ENCODE measurements around the gene PLD5.
"Not testable (repeated sequence)": the region's sequence is repeated elsewhere in the genome, so short reads cannot be mapped to it uniquely, and the experiment has no call there.

The PLD5 gene

DNA sequence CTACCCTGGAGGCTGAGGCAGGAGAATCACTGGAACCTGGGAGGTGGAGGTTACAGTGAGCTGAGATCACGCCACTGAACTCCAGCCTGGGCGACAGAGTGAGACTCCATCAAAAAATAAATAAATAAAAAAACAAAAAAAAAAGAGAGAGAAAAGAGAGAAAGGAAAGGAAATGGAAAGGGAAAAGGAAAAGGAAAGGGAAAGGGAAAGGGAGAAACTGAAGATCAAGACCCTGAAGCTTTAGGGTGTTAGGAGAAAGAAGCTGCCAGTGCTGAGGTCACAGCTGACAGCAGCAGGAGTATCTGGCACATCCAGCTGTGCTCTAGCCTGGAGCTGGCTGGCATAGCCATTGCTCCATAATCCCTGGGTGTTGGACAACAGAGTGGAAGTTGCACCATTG lies 257.5 kb downstream of the PLD5 start:
- H3K4me1 ChIP-seq (ENCODE audit: insufficient read depth, low read length); H3K9ac ChIP-seq (ENCODE audit: low read depth, low read length); H3K9me3 ChIP-seq (ENCODE audit: insufficient read depth, low read depth, low read length); H3K27ac ChIP-seq (ENCODE audit: low read depth, low read length); H3K4me3 ChIP-seq (ENCODE audit: low read length); H3K36me3 ChIP-seq (ENCODE audit: insufficient read depth, low read length); H3K27me3 ChIP-seq (ENCODE audit: insufficient read depth, low read length): not testable (repeated sequence)
- no CpG with 5 or more reads among the region's 2 CpGs for WGBS

DNA sequence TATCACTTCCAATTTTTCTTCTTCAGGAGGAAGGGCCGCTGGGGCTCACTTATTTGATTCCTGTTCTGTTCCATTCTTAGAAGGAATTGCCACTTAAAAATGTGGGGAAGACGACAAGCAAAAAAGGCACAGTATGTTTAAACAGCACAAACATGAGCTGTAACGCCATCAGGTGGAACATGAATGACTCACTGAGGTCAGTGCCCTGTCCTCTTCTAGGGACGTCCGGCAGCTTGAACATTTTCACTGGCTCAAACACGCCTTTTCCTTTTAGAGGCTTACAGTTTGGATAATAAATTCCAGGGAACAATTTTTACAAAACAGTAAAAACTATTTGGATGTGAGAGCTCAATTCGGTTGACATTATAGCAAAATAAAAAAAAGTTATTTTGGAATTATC lies 260.1 kb downstream of the PLD5 start:
- H3K36me3 ChIP-seq (ENCODE audit: insufficient read depth, low read length); H3K4me3 ChIP-seq (ENCODE audit: low read length); H3K9ac ChIP-seq (ENCODE audit: low read depth, low read length); H3K27ac ChIP-seq (ENCODE audit: low read depth, low read length); H3K9me3 ChIP-seq (ENCODE audit: insufficient read depth, low read depth, low read length); H3K4me1 ChIP-seq (ENCODE audit: insufficient read depth, low read length); H3K27me3 ChIP-seq (ENCODE audit: insufficient read depth, low read length): not testable (repeated sequence)
- WGBS = 88% methylated on average over 4 of the region's 7 CpGs

DNA sequence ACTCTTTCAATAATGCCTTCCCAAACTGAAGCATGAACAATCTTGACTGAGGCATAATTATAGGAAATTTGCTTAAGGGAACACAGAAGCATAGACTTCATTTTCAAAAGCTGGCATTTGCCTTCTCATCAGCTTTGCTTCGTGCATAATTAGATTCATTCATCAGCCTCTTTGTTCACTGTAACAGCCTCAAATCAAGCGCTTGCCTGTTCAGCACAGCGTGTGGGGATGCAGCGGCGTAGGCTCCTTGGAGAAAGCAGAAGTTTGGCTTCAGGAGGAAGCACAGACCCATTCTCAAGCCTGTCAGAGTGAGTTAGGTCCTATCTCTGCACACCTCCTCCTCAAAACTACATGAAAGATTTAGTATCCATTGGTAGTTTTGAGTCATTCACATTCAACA lies 279.2 kb downstream of the PLD5 start:
- peaks cover 18% of the 10 kb centered on the region for H3K4me1 ChIP-seq (ENCODE audit: insufficient read depth, low read length)
- H3K27ac ChIP-seq (ENCODE audit: low read depth, low read length) = no peak overlapping the region
- no peak overlapping the region for H3K9ac ChIP-seq (ENCODE audit: low read depth, low read length)
- no peak overlapping the region for H3K4me3 ChIP-seq (ENCODE audit: low read length)
- H3K9me3 ChIP-seq (ENCODE audit: insufficient read depth, low read depth, low read length) = no peaks in the 10 kb centered on the region
- 36% methylated on average over 5 of the region's 5 CpGs for WGBS
- no peaks in the 10 kb centered on the region for H3K36me3 ChIP-seq (ENCODE audit: insufficient read depth, low read length)
- no peaks in the 10 kb centered on the region for H3K27me3 ChIP-seq (ENCODE audit: insufficient read depth, low read length)

DNA sequence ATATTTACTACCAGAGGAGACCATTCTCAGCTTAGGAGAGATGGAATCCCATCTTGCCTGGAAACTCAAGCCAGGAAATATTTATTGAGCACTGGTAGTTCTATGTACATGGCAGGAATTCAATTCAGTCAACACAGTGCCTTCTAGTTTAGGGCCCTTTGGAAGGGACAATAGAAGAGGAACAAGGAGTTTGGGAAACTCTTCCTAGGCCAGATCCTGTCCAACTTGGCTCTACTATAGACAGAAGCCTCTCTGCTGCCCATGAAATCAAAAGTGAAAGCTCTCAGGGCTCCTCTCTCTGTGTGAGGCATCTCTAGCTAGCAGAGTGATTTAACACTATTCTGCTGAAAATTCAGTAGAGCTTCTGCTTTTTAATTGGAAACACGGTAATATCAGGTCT lies 281.0 kb downstream of the PLD5 start:
- WGBS = 100% methylated on average over 1 of the region's 1 CpG
- no peaks in the 10 kb centered on the region for H3K36me3 ChIP-seq (ENCODE audit: insufficient read depth, low read length)
- H3K9me3 ChIP-seq (ENCODE audit: insufficient read depth, low read depth, low read length) = no peaks in the 10 kb centered on the region
- H3K27me3 ChIP-seq (ENCODE audit: insufficient read depth, low read length) = no peaks in the 10 kb centered on the region
- H3K27ac ChIP-seq (ENCODE audit: low read depth, low read length) = no peak overlapping the region
- no peak overlapping the region for H3K4me3 ChIP-seq (ENCODE audit: low read length)
- no peak overlapping the region for H3K9ac ChIP-seq (ENCODE audit: low read depth, low read length)
- peaks cover 18% of the 10 kb centered on the region for H3K4me1 ChIP-seq (ENCODE audit: insufficient read depth, low read length)

DNA sequence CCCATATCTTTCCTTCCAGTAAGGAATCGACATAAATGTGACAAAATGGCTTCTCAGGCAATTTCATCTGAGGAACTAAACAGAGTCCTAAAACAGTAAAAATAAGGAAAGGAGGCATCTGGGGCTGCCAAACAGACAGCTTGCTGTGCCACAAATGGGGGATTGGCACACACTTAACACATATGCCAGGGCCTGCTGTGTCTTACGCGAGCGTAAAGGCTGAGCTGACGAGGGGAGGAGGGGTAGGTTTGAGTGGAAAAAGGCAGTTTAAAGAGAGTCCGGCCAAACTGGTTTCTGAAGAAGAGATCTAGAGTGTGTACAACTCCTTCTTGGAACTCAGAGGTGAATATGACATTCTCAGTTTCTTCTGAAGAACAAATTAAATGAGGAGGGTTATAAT lies 281.5 kb downstream of the PLD5 start:
- Histone ChIP-seq H3K4me3 (ENCODE audit: low read length) (no peak overlapping the region), H3K36me3 (ENCODE audit: insufficient read depth, low read length) (no peaks in the 10 kb centered on the region), H3K9ac (ENCODE audit: low read depth, low read length) (no peak overlapping the region), H3K27ac (ENCODE audit: low read depth, low read length) (no peak overlapping the region), H3K4me1 (ENCODE audit: insufficient read depth, low read length) (peaks cover 18% of the 10 kb centered on the region), H3K27me3 (ENCODE audit: insufficient read depth, low read length) (no peaks in the 10 kb centered on the region), H3K9me3 (ENCODE audit: insufficient read depth, low read depth, low read length) (no peaks in the 10 kb centered on the region)
- 86% methylated on average over 6 of the region's 6 CpGs for WGBS

DNA sequence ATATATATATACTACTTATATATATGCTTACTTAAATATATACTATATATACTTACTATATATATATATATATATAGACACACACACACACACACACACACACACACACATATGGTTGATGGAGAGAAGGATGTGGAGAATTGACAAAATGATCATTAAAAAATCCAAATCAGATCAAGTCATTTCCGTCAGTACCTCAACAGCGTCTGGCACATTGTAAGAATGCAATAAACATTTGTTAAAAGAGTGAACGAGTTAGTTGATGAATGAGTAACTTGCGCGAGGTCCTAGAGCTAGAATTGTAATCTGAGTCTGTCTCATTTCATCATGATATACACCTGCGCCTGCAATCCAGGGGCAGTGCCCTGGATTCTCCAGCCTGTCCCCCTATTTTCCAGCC lies 282.6 kb downstream of the PLD5 start:
- H3K9me3 ChIP-seq (ENCODE audit: insufficient read depth, low read depth, low read length) = no peaks in the 10 kb centered on the region
- no peak overlapping the region for H3K9ac ChIP-seq (ENCODE audit: low read depth, low read length)
- 96% methylated on average over 6 of the region's 6 CpGs for WGBS
- no peak overlapping the region for H3K4me3 ChIP-seq (ENCODE audit: low read length)
- no peak overlapping the region for H3K27ac ChIP-seq (ENCODE audit: low read depth, low read length)
- H3K4me1 ChIP-seq (ENCODE audit: insufficient read depth, low read length) = peaks cover 18% of the 10 kb centered on the region
- no peaks in the 10 kb centered on the region for H3K27me3 ChIP-seq (ENCODE audit: insufficient read depth, low read length)
- H3K36me3 ChIP-seq (ENCODE audit: insufficient read depth, low read length) = no peaks in the 10 kb centered on the region

DNA sequence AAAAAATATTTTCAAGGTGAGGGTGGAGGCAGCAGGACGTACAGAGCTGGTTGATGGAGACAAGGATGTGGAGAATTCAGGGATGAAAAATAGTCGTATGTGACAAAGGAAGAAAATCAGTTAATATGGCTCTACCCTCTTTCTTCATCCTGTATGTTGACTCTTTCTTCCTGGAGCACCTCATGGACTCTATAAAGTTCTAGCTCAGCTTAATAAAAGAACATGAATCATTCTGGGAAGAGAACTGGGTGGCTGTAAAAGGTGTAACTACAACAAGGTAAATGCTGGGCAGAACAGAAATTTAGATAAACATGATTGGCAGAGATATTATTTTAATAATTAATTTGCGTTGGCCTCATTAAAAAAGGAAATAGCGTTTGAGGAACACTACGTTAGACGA lies 283.8 kb downstream of the PLD5 start:
- H3K9ac ChIP-seq (ENCODE audit: low read depth, low read length) = no peak overlapping the region
- peaks cover 16% of the 10 kb centered on the region for H3K4me1 ChIP-seq (ENCODE audit: insufficient read depth, low read length)
- no peak overlapping the region for H3K4me3 ChIP-seq (ENCODE audit: low read length)
- H3K9me3 ChIP-seq (ENCODE audit: insufficient read depth, low read depth, low read length) = no peaks in the 10 kb centered on the region
- no peak overlapping the region for H3K27ac ChIP-seq (ENCODE audit: low read depth, low read length)
- H3K36me3 ChIP-seq (ENCODE audit: insufficient read depth, low read length) = no peaks in the 10 kb centered on the region
- no peaks in the 10 kb centered on the region for H3K27me3 ChIP-seq (ENCODE audit: insufficient read depth, low read length)
- WGBS = 93% methylated on average over 6 of the region's 6 CpGs

DNA sequence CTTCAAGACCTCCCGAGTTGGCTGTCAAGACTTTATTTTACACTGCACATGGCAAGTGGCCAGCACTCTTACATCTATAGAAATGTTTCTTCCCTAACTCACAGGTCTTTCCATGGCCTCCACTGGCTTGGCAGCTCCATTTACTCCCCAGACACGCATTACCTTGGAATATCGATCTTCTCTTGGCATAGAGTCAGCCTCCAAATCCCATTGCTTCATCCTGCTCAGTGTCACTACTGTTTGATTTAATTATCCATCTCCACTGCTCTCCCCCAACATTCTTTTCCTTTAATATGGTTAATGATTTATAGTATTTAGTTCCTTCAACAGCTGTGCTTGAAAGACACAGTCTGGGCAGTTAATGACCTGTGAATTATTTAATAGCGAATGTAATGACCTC lies 284.4 kb downstream of the PLD5 start:
- no peaks in the 10 kb centered on the region for H3K9me3 ChIP-seq (ENCODE audit: insufficient read depth, low read depth, low read length)
- 95% methylated on average over 4 of the region's 4 CpGs for WGBS
- H3K27me3 ChIP-seq (ENCODE audit: insufficient read depth, low read length) = no peaks in the 10 kb centered on the region
- H3K27ac ChIP-seq (ENCODE audit: low read depth, low read length) = no peak overlapping the region
- H3K36me3 ChIP-seq (ENCODE audit: insufficient read depth, low read length) = no peaks in the 10 kb centered on the region
- peaks cover 11% of the 10 kb centered on the region for H3K4me1 ChIP-seq (ENCODE audit: insufficient read depth, low read length)
- no peak overlapping the region for H3K4me3 ChIP-seq (ENCODE audit: low read length)
- H3K9ac ChIP-seq (ENCODE audit: low read depth, low read length) = no peak overlapping the region

DNA sequence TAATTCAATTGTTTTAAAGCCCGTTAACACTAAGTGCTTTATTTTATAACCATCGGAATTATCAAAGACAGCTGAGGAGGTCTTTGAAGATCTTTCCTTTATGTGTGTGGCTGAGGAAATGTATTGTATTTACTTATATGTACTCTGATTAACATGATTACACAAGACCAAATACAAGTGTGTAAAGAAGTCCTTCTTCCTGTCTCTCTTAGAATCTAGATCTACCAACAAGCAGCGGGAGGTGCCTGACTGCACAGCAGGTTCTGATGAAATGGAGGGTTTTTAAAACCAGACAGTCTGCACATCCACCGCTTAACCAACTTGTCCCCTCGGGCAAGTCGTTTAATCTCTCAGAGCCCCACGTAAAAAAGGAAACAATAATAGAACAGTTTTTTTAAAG lies 285.1 kb downstream of the PLD5 start:
- no peak overlapping the region for H3K9ac ChIP-seq (ENCODE audit: low read depth, low read length)
- H3K27ac ChIP-seq (ENCODE audit: low read depth, low read length) = no peak overlapping the region
- no peaks in the 10 kb centered on the region for H3K36me3 ChIP-seq (ENCODE audit: insufficient read depth, low read length)
- no peak overlapping the region for H3K4me3 ChIP-seq (ENCODE audit: low read length)
- H3K9me3 ChIP-seq (ENCODE audit: insufficient read depth, low read depth, low read length) = no peaks in the 10 kb centered on the region
- H3K27me3 ChIP-seq (ENCODE audit: insufficient read depth, low read length) = no peaks in the 10 kb centered on the region
- WGBS = 100% methylated on average over 5 of the region's 7 CpGs
- 0 out of 2 replicates have a peak, but pooled peaks cover 4% of the 10 kb centered on the region for H3K4me1 ChIP-seq (ENCODE audit: insufficient read depth, low read length)

DNA sequence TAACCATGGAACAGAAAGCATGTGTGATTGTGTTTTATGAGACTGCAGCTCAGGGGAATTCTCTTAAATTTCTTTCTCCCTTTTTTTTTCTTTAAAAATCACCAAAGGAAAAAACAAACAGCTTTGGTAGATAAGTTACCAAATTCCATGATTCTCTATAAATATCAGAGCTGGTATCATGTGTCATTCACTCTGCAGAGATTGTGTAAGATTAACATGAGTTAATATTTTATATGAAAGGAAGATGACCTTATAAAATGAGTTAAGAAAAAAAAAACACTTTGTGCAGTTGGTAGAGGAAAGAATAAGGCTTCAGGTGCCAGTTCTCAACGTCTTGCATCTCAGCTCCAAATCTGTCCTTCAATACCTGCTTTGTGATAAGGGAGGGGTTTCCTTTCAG lies 287.4 kb downstream of the PLD5 start:
- H3K9me3 ChIP-seq (ENCODE audit: insufficient read depth, low read depth, low read length) = no peaks in the 10 kb centered on the region
- no peaks in the 10 kb centered on the region for H3K27me3 ChIP-seq (ENCODE audit: insufficient read depth, low read length)
- no peak overlapping the region for H3K27ac ChIP-seq (ENCODE audit: low read depth, low read length)
- H3K36me3 ChIP-seq (ENCODE audit: insufficient read depth, low read length) = no peaks in the 10 kb centered on the region
- no peaks in the 10 kb centered on the region for H3K4me1 ChIP-seq (ENCODE audit: insufficient read depth, low read length)
- H3K9ac ChIP-seq (ENCODE audit: low read depth, low read length) = no peak overlapping the region
- no peak overlapping the region for H3K4me3 ChIP-seq (ENCODE audit: low read length)
- WGBS = 91% methylated on average over 1 of the region's 1 CpG

DNA sequence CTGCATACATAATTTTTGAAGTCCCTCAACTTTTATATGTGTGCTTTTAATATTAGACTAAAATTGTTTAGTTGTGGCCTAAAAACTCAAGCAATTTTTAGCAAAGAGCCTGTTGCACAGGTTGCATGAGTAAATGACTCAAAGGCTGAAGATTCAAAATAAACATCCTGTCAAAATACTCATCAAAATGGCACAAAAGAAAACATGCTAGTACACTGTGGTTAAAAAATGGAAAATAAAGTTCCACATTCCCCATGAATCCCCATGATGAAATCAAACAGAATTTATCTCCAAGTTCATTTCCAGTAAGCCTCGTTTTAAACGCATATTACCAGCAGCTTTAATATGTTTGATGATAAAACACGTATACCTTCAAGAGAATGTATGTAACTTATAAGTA lies 295.5 kb downstream of the PLD5 start:
- Histone ChIP-seq H3K36me3 (ENCODE audit: insufficient read depth, low read length) (no peaks in the 10 kb centered on the region), H3K27me3 (ENCODE audit: insufficient read depth, low read length) (no peaks in the 10 kb centered on the region), H3K9me3 (ENCODE audit: insufficient read depth, low read depth, low read length) (no peaks in the 10 kb centered on the region), H3K4me1 (ENCODE audit: insufficient read depth, low read length) (peaks cover 11% of the 10 kb centered on the region), H3K27ac (ENCODE audit: low read depth, low read length) (no peak overlapping the region), H3K9ac (ENCODE audit: low read depth, low read length) (no peak overlapping the region), H3K4me3 (ENCODE audit: low read length) (no peak overlapping the region)
- 100% methylated on average over 2 of the region's 3 CpGs for WGBS

DNA sequence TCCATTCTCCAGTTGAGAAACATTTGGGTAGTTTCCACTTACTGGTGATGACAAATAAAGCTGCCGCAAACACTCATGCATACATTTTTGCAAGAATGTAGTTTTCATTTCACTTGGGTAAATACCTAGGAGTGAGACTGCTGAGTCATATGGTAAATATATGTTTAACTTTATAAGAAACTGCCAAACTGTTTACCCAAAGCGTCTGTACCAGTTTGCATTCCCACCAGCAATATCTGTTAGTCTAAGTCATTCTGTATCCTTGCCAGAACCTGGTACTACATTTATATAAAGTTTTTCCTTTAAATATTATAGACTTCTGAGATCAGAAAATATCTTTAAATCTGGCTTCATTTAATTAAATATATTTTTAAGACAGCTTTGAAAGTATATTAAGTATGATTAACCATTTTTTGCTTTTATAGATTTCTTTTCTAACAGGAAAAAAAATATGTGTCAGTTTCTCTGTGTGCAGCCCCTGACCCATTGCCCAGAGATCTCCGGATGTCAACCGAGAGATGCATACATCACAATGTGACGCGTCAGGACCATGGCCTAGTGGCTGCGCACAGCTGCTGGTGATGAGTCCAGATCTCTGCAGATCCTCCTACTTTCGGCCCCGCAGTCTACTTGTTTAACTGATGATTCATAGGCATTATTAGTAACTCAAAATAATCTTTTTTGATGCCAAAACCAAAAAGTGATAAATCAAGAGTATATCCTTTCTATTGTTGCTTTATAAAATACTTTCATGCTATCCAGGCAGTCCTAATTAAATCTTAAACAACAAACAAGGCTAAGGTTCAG lies 298.5 kb downstream of the PLD5 start:
- H3K4me1 ChIP-seq (ENCODE audit: insufficient read depth, low read length) = peaks cover 11% of the 10 kb centered on the region
- no peak overlapping the region for H3K4me3 ChIP-seq (ENCODE audit: low read length)
- H3K9me3 ChIP-seq (ENCODE audit: insufficient read depth, low read depth, low read length) = no peaks in the 10 kb centered on the region
- H3K27me3 ChIP-seq (ENCODE audit: insufficient read depth, low read length) = no peaks in the 10 kb centered on the region
- 98% methylated on average over 8 of the region's 9 CpGs for WGBS
- no peak overlapping the region for H3K27ac ChIP-seq (ENCODE audit: low read depth, low read length)
- H3K36me3 ChIP-seq (ENCODE audit: insufficient read depth, low read length) = no peaks in the 10 kb centered on the region
- no peak overlapping the region for H3K9ac ChIP-seq (ENCODE audit: low read depth, low read length)

Data from HUES64 (cell line).